T-helper 1 cell treated with Interleukin-12 subunit alpha and Interleukin-12 subunit beta and Interleukin-4 antibody, amounts not matched to agents 30 μg/mL and 1 μg/mL, for 36 hours (primary cell): Measurements from ENCODE around the gene CA7.

Source experiments
- H3K27ac Mint-ChIP-seq: one replicate; pipeline ENCODE4 v1.8.0; 2021; ENCODE audit warnings: mild to moderate bottlenecking, mixed read lengths
- H3K27me3 Mint-ChIP-seq: one replicate; pipeline ENCODE4 v1.8.0; 2021; ENCODE audit warnings: low read depth, mixed read lengths
- H3K36me3 Mint-ChIP-seq: one replicate; pipeline ENCODE4 v1.8.0; 2021; ENCODE audit warnings: low read depth, mixed read lengths
- H3K4me1 Mint-ChIP-seq: one replicate; pipeline ENCODE4 v1.8.0; 2021; ENCODE audit warnings: low read depth, mixed read lengths
- H3K4me3 Mint-ChIP-seq: one replicate; pipeline ENCODE4 v1.8.0; 2021; ENCODE audit warnings: mild to moderate bottlenecking, moderate library complexity, mixed read lengths
- H3K9me3 Mint-ChIP-seq: one replicate; pipeline ENCODE4 v1.8.0; 2021; ENCODE audit warnings: mixed read lengths

Gene CA7

DNA sequence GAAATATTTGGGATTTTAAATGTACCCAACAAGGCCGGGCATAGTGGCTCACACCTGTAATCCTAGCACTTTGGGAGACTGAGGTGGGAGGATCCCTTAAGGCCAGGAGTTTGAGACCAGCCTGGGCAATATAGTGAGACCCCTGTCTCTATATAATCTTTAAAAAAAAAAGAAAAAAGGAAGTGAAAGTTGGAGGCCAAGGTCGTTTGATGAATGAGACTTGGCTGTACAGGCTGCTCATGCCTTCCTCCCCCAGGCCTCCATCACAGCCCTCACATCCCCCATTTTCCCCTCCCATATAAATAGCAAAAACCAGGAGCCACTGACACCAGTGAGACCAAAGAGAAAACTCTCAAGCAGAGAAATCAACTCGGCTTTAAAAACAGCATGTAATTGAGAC lies 3.3 kb upstream of the CA7 start:
- peaks cover 7% of the 10 kb centered on the region for H3K9me3 Mint-ChIP-seq
- H3K36me3 Mint-ChIP-seq = no peaks in the 10 kb centered on the region
- H3K4me1 Mint-ChIP-seq = peaks cover 2% of the 10 kb centered on the region
- H3K27me3 Mint-ChIP-seq = peaks cover 68% of the 10 kb centered on the region
- no peak overlapping the region for H3K4me3 Mint-ChIP-seq
- no peak overlapping the region for H3K27ac Mint-ChIP-seq

DNA sequence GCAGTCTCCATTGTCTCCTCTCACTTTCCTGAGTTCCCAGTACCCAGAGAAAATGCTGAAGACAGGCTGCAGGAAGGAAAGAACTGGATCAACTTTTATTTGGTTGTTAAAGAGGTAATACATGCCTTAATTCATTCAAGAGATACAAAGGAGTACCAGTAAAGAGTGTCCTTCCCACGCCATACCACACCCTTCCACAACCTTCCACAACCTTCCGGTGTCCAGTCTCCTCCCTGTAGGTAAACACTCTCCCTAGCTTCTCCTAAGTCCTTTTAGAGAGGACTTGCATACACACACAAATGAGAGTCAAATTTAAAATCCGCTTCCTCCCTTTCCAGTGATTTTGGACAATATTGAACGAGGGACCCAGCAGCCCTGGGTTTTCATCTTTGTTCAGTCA lies 2.8 kb upstream of the CA7 start:
- H3K4me3 Mint-ChIP-seq = no peak overlapping the region
- H3K9me3 Mint-ChIP-seq = peaks cover 7% of the 10 kb centered on the region
- peaks cover 72% of the 10 kb centered on the region for H3K27me3 Mint-ChIP-seq
- no peak overlapping the region for H3K27ac Mint-ChIP-seq
- H3K4me1 Mint-ChIP-seq = peaks cover 2% of the 10 kb centered on the region
- H3K36me3 Mint-ChIP-seq = no peaks in the 10 kb centered on the region

DNA sequence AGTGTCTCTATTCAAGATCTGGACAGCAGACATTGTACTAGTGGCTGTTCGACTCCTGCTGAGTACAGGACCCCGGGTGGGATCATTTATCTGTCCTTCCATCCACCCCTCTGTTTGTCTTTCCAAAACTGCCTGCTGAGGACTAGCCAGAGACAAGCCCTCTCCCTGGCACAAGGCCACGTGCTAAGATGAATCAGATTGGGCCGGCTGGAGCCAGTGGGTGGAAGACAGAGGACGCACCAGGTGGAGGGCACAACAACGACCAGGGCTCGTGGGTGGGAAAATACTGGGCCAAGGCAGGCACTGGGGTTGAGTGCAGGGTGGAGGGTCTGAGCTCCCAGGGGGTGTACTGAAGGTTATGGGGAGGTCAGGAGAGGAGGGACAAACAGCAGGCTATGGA lies 1.4 kb upstream of the CA7 start:
- H3K9me3 Mint-ChIP-seq = peaks cover 7% of the 10 kb centered on the region
- H3K27ac Mint-ChIP-seq = no peak overlapping the region
- peaks cover 6% of the 10 kb centered on the region for H3K4me1 Mint-ChIP-seq
- no peaks in the 10 kb centered on the region for H3K36me3 Mint-ChIP-seq
- peaks cover 66% of the 10 kb centered on the region for H3K27me3 Mint-ChIP-seq
- H3K4me3 Mint-ChIP-seq = no peak overlapping the region

DNA sequence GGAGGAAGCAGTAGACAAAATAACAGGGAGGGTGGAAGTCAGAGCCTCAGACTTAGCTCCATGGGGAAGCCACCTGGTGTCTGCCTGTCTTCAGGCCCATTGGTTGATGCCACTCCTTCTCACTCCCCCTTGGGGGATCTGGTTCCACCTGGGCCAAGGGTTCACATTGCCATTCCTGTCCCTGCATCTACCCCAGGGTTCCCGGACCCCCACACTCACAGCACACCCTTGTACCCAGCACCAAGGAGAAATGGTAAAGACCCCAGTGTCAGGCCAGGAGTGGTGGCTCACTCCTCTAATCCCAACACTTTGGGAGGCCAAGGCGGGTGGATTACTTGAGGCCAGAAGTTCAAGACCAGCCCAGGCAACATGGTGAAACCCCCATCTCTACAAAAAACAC lies 1.0 kb upstream of the CA7 start:
- Mint-ChIP-seq H3K4me3 (no peak overlapping the region), H3K27ac (no peak overlapping the region), H3K4me1 (peaks cover 11% of the 10 kb centered on the region), H3K9me3 (peaks cover 5% of the 10 kb centered on the region), H3K27me3 (peaks cover 64% of the 10 kb centered on the region), H3K36me3 (no peaks in the 10 kb centered on the region)

DNA sequence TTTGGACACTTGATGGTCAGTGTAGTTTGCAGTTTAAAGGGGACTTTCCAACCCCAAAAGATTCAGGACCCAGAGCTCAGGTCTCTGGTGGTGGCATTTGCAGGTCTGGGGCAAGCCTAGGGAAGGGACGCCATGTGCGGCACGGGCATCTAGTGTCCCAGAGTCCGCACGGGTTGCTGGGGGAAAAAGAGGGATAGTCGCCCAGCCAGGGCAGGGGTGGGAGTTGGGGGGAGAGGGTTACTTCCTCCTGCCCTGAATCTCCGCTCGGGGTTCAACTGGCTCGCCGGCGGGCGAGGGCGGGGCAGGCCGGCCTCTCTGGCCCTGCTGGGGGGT lies 239 bp upstream of the CA7 start:
- Mint-ChIP-seq H3K27me3 (peaks cover 57% of the 10 kb centered on the region), H3K4me1 (peaks cover 13% of the 10 kb centered on the region), H3K9me3 (no peaks in the 10 kb centered on the region), H3K36me3 (no peaks in the 10 kb centered on the region), H3K27ac (no peak overlapping the region), H3K4me3 (peak overlapping the region; percentile 62)

DNA sequence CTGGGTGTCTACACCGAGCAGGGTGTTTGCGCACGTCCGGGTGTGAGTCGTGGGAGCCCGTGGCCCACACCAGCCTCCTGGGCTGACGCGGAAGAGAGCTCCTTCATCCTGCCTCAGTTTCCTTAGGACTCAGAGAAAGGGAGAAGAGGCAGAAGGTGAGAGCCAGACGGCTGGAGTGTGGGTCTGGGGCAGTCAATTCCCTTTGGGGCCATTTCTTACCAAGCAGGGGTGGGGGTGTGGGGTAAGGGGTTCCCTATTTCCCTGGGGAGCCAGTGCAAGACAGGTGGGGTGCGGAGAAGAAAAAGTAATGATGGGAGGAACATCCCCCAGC lies 831 bp downstream of the CA7 start:
- Mint-ChIP-seq H3K27ac (no peak overlapping the region), H3K36me3 (no peaks in the 10 kb centered on the region), H3K4me1 (peaks cover 13% of the 10 kb centered on the region), H3K9me3 (no peaks in the 10 kb centered on the region), H3K4me3 (no peak overlapping the region), H3K27me3 (peaks cover 46% of the 10 kb centered on the region)

DNA sequence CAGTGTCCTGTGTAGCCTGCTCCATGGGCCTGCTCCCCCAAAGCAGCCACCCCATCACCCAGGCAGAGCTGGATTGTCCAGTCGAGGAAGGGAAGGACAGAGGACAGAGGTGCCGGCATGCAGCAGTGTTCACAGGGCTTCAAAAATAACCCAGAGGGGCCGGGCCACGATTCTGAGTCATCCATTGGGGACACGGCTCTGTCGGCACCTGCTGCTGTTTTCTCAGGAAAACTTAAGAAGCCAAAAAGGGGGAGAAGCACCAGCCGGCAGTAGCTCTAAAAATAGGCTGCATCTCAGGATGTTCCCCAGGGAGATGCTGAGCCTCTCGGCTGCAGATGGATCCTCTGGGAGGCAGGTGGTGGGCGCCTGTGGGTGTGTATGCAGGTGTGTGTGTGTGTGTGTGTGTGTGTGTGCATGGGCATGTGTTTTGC lies 1.6 kb downstream of the CA7 start:
- Mint-ChIP-seq H3K9me3 (no peaks in the 10 kb centered on the region), H3K4me1 (peaks cover 13% of the 10 kb centered on the region), H3K36me3 (no peaks in the 10 kb centered on the region), H3K27me3 (peaks cover 43% of the 10 kb centered on the region), H3K27ac (no peak overlapping the region), H3K4me3 (no peak overlapping the region)

DNA sequence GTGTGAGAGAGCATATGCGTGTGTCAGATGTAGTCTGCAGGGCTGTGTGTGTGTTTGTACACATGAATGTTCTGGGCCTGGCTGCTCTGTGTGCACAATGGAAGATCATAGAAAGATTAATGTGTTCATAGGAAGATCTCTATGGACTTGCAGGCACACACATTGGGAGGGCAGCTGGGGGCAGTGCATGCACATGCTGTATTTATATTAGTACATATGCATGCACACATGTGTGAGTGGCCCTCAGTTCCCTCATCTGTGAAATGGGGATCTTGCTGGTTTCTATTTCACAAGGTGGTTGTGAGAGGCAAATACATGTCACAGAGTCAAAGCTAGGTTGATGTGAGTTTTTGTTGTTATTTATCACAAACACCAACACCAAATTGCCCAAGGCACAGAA lies 2.1 kb downstream of the CA7 start:
- Mint-ChIP-seq H3K36me3 (no peaks in the 10 kb centered on the region), H3K9me3 (no peaks in the 10 kb centered on the region), H3K27me3 (peaks cover 41% of the 10 kb centered on the region), H3K27ac (no peak overlapping the region), H3K4me3 (no peak overlapping the region), H3K4me1 (peaks cover 13% of the 10 kb centered on the region)

DNA sequence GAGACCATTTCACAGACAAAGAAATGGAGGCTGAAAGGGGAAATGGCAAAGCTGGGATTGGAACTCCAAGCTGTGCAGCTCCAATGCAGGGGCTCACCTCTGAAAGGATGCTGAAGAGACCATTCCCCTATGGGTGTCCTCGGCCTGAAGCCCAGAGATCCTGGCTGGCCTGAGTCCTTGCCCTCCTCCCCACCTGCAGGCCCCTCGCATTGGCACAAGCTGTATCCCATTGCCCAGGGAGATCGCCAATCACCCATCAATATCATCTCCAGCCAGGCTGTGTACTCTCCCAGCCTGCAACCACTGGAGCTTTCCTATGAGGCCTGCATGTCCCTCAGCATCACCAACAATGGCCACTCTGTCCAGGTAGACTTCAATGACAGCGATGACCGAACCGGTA lies 2.6 kb downstream of the CA7 start:
- H3K9me3 Mint-ChIP-seq = no peaks in the 10 kb centered on the region
- H3K27ac Mint-ChIP-seq = no peak overlapping the region
- H3K36me3 Mint-ChIP-seq = no peaks in the 10 kb centered on the region
- no peak overlapping the region for H3K4me3 Mint-ChIP-seq
- peaks cover 13% of the 10 kb centered on the region for H3K4me1 Mint-ChIP-seq
- H3K27me3 Mint-ChIP-seq = peaks cover 37% of the 10 kb centered on the region

DNA sequence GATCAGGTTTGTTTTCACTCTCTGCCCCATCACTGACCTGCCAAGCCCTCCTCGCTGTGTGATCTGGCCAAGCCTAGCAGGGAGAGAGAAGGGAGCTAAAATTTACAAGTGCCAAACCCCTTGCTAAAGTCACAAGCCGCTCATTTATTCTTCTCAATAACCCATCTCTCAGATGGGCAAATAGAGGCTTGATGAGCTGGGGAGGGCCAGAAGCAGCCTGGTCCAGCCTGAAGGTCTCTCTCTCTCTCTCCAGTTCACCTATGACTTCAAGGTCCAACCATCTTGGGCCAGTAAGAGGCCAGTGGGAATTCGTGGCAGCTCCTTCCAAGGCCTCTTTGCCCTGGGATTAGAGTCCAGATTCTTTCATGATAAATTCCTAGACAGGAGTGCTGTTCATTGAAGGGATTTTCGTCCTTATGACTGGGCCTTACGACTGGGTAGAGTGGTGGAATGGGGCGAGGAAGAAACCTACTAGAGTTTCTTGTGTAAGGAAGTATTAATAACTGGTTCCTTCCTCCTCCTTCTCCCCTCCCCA lies 3.4 kb downstream of the CA7 start:
- peaks cover 13% of the 10 kb centered on the region for H3K4me1 Mint-ChIP-seq
- H3K4me3 Mint-ChIP-seq = no peak overlapping the region
- no peak overlapping the region for H3K27ac Mint-ChIP-seq
- H3K27me3 Mint-ChIP-seq = peaks cover 34% of the 10 kb centered on the region
- H3K36me3 Mint-ChIP-seq = no peaks in the 10 kb centered on the region
- no peaks in the 10 kb centered on the region for H3K9me3 Mint-ChIP-seq

DNA sequence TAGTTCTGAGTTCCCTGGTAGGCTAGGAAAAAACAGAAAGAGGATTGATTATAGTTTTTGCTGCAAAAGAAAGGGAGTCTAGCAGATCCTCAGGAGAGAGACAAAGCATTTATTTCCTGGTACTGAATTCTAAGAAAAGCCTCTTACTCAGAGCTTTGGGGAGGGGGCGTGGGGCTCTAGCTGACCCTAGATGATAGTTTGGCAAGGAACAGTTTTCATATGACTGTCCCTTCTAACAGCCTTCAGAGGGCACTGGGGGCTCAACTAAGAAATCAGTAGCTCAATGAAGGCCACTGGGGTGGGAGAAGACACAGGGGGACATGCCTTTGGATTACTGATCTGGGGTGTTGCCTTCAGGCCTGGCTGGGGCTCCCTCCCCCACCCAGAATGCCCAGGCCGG lies 4.0 kb downstream of the CA7 start:
- Mint-ChIP-seq H3K27me3 (peaks cover 28% of the 10 kb centered on the region), H3K36me3 (no peaks in the 10 kb centered on the region), H3K4me1 (peaks cover 15% of the 10 kb centered on the region), H3K27ac (no peak overlapping the region), H3K4me3 (no peak overlapping the region), H3K9me3 (no peaks in the 10 kb centered on the region)

DNA sequence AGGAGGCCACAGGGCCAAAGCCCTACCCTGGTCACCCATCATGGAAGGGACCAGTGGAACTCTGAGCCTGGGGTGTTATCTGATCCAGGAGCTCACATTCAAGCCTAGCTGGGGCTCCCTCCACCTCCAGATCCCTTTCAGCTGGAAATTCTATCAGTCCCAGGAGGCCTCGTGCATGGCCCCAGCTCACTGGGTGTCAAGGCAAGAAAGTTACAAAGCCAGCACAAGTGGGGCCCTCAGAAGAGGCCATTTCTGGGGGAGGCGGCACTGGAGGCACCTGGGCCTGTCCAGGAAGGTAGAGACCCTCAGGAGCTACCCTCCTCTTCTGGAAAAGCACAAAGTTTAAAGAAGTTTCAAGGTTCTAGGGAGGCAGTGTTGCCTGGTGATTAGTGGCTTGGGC lies 4.8 kb downstream of the CA7 start:
- H3K9me3 Mint-ChIP-seq = no peaks in the 10 kb centered on the region
- peaks cover 20% of the 10 kb centered on the region for H3K27me3 Mint-ChIP-seq
- H3K4me1 Mint-ChIP-seq = peaks cover 13% of the 10 kb centered on the region
- no peak overlapping the region for H3K27ac Mint-ChIP-seq
- no peak overlapping the region for H3K4me3 Mint-ChIP-seq
- H3K36me3 Mint-ChIP-seq = no peaks in the 10 kb centered on the region

DNA sequence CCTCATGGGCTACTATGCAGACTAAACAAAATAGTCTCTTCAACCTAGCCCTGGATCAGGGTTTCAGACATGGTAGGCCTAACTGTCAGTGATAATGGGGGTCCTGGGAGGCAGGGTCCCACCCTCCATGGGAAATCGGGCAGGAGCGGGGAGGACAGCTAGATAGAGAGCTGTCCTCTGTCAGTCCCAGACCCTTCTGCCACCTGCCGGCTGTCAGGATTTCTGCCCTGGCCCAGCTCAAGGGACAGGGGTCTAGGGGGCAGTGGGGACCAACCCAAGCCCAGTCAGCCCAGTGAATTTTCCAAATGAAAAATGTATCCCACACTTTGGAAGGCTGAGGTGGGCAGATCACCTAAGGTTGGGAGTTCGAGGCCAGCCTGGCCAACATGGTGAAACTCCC lies 5.3 kb downstream of the CA7 start:
- peaks cover 18% of the 10 kb centered on the region for H3K27me3 Mint-ChIP-seq

DNA sequence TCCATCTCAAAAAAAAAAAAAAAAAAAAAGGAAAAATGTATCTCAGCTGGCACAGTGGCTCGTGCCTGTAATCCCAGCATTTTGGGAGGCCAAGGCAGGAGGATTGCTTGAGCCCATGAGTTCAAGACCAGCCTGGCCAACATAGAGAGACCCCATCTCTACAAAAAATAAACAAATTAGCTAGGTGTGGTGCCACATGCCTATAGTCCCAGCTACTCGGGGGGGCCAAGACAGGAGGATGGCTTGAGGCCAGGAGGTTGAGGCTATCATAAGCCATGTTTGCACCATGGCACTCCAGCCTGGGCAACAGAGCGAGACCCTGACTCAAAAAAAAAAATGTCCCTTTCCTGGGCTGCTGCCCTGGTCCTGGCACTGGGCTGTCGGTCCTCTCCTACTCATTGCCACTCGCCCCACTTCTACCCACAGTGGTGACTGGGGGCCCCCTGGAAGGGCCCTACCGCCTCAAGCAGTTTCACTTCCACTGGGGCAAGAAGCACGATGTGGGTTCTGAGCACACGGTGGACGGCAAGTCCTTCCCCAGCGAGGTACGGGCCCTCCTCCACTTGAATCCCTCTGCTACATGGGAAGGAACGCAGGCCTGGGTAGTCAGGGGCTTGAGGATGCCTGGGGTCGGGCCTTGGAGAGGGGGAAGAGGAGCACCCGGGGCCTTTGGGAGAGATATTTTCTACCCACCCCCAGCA lies 6.1 kb downstream of the CA7 start:
- no peak overlapping the region for H3K27ac Mint-ChIP-seq
- peaks cover 13% of the 10 kb centered on the region for H3K27me3 Mint-ChIP-seq
- no peaks in the 10 kb centered on the region for H3K36me3 Mint-ChIP-seq
- H3K4me1 Mint-ChIP-seq = peaks cover 13% of the 10 kb centered on the region
- no peak overlapping the region for H3K4me3 Mint-ChIP-seq
- H3K9me3 Mint-ChIP-seq = no peaks in the 10 kb centered on the region

More for the DNA sequence above, 5.3 kb downstream of the CA7 start:
- H3K36me3 Mint-ChIP-seq = no peaks in the 10 kb centered on the region
- H3K4me3 Mint-ChIP-seq = no peak overlapping the region
- H3K9me3 Mint-ChIP-seq = no peaks in the 10 kb centered on the region
- peaks cover 13% of the 10 kb centered on the region for H3K4me1 Mint-ChIP-seq
- no peak overlapping the region for H3K27ac Mint-ChIP-seq

DNA sequence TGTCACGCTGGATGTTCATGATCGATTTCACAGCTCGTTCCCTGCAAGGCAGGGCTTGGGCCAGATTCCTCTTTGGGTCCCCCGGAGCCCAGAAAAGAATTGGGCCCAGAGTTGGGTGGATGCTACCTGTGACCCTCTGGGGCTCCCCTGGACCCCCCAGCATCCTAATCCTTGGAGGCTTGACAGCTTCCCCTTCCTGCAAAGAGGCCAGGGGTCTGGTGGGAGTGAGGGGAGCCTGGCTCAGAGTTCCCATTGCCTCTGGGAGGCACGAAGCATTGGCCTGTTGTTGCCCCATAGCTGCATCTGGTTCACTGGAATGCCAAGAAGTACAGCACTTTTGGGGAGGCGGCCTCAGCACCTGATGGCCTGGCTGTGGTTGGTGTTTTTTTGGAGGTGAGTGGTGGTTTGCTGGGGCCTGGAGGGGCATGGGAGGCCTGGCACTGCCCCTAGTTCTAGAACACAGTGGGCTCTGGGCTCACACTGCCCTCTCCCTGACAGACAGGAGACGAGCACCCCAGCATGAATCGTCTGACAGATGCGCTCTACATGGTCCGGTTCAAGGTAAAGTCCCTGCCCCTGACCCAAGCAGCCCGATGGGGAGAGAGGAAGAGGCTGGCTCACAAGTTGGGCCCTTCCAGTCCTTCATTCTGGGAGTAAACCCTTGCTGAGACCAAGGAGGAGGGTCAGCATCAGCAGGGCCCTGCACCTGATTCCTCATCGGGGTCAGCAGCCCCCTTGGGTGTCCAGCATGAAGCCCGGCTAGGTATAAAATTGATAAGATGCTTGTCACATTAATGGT lies 7.2 kb downstream of the CA7 start:
- peaks cover 2% of the 10 kb centered on the region for H3K27me3 Mint-ChIP-seq
- H3K4me3 Mint-ChIP-seq = no peak overlapping the region
- peaks cover 13% of the 10 kb centered on the region for H3K4me1 Mint-ChIP-seq

More for the DNA sequence above, 7.2 kb downstream of the CA7 start:
- H3K9me3 Mint-ChIP-seq = no peaks in the 10 kb centered on the region
- H3K27ac Mint-ChIP-seq = no peak overlapping the region
- no peaks in the 10 kb centered on the region for H3K36me3 Mint-ChIP-seq
